ENCODE results near the gene ELAPOR1.
A peak's percentile ranks its signal among the peaks of the same experiment; 100 is the strongest.

Gene ELAPOR1

DNA sequence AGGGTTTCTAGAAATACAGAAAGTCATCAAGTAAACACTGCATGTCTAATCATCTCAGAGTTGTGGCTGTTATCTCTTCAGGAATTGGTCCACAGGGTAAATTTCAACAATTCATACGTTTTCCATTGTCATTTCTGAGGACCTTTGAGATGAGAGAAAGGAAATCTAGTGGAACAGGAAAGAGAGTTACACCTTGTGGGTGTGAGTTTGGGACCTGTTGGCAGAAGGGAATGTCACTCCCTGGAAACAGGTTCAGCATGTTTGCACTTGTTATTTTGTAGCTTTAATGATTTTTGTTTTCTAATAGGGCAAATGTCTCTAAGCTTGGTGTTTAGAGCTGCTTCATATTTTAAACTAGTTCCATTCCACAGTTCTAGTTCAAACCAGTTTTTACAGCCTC lies 17.8 kb upstream of the ELAPOR1 start:
- no peak for DNase-seq (ENCODE audit: low read depth in 1 of 2, low spot score in 1 of 2)

DNA sequence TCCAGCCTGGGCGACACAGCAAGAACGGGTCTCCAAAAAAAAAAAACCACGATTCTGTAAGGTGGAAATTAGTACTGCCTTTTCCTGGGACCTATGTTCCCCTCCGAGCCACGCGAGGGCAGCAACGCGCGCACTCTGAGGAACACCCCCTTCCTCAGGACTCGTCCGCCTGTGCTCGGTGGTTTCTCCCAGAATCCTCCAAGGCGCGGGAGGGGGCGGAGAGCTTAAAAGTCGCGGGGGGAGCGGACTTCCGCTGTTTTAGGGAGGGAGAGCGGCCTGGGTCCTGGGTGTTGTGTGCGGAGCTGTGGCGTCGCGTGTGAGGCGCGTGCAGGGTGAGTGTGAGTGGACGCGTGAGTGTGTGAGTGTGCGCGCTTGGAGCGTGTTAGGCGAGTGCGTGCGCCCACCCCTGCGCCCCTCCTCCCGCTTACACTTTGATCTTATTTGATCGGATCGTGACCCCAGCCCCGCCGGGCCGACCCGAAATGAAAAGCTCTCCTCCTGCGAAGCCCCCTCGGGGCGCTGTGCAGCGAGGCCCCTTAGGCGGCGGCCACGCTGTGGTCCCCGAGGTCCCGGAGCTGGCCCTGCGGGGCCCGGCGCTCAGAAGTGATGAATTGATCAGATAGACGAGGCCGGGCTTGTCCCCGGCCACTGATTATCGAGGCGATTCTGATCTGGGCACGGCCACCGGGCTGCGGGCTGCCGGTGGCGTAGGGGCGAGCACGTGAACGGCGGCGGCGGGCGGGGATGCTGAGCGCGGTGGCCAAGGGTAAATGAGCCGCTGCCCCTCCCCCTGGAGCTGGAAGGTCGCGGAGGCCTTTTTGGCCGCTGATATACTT lies 13.8 kb upstream of the ELAPOR1 start:
- DNase-seq (ENCODE audit: low read depth in 1 of 2, low spot score in 1 of 2), result peak; percentile 96

DNA sequence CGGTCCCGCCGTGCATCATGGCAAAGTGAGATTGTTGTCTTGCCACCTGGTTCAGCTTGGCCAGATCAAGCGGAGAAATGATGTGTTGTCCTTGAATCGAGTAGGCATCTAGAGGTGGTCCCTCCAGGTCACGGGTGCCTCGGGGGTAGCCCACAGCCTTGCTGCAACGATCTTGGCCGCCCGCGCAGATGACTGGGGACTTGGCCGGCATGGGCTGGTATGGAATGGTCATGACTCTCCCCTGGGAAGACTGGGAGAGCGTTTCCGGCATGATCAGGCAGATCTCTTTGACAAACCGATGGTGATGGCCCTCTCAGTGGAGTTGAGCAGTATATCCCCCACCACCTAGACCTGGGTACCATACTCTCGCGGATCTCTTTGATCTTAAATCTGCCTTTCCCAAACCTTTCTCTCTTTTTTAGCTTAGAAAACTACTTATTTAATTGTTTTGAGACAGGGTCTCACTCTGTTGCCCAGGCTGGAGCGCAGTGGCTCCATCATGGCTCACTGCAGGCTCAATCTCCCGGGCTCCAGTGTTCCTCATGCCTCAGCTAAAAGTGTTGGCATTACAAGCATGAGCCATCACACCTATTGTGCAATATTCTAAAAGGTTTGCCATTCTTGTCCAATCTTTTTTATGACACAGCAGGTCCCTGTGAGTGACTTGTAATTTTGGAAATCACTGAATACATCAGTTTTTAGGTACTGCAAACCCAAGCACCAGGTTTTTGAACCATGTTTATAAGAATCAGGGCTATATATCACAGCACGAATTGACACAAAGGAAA lies 9.4 kb upstream of the ELAPOR1 start:
- no peak for DNase-seq (ENCODE audit: low read depth in 1 of 2, low spot score in 1 of 2)

DNA sequence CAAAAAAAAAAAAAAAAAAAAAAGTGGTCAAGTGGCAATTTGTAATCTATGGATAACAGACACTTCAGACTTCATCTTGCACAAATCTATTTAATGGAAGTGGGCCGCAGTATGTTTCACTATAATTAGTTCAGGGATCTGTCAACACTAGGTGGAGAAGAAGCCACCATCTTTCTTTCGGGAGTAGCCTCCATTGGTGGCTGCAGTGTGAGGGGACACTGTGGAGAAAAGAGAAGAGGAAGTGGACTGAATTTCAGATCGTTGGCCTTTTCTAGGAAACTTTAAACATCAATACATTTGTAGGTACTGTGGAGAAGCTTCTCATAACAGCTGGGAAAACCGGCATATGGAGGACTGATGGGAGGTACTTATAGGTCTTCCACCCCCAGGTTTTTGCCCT lies 8.0 kb upstream of the ELAPOR1 start:
- DNase-seq (ENCODE audit: low read depth in 1 of 2, low spot score in 1 of 2), result no peak

DNA sequence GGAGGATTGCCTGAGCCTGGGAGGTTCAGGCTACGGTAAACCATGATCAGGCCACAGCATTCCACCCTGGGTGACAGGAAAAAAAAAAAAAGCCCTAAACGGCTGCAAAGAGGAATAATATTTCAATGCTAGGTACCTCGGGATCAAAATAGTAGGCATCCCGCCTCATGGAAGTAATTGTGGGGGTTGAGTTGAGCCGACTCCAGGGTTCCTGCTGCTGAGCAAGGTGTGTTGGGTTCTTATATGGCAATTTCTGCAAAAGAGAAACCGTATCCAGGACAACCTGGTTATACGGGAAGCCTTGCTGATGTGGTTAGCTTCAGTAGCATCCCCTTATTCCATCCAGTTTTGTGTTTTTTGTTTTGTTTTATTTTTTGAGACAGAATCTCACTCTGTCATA lies 6.1 kb upstream of the ELAPOR1 start:
- DNase-seq (ENCODE audit: low read depth in 1 of 2, low spot score in 1 of 2), result no peak

- DNase-seq (ENCODE audit: low read depth in 1 of 2, low spot score in 1 of 2), result no peak
Observed at GRCh38 chr1:109109906-109110305, 4.0 kb upstream of the ELAPOR1 start.

DNA sequence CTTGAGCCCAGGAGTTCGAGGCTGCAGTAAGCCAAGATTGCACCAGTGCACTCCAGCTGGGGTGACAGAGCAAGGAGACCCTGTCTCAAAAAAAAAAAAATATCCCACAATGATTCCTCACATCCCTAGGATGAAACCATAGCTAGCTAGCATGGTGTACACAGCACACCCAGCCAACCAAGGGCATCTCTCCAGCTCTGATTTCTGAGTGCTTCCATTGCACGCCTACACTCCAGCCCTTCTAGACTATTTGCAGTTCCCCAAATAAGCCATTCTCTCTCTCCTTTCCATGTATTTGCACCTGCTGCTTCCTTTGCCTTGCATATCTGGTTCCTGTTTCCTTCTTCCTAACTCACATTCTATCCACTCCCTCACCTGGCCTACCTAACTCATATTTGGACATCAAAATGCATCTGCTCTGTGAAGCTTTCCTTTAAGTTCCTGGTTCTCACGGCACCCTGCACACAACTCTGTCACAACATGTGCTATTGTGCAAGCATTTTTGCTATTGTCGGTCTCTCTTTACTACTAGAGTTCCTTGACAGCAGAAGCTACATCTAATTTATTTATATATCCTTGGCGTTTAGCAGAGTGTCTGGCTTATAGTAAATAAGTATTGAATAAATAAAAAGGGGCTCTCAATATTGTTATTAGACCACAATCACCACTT lies 2.4 kb upstream of the ELAPOR1 start:
- DNase-seq (ENCODE audit: low read depth in 1 of 2, low spot score in 1 of 2), result no peak

DNA sequence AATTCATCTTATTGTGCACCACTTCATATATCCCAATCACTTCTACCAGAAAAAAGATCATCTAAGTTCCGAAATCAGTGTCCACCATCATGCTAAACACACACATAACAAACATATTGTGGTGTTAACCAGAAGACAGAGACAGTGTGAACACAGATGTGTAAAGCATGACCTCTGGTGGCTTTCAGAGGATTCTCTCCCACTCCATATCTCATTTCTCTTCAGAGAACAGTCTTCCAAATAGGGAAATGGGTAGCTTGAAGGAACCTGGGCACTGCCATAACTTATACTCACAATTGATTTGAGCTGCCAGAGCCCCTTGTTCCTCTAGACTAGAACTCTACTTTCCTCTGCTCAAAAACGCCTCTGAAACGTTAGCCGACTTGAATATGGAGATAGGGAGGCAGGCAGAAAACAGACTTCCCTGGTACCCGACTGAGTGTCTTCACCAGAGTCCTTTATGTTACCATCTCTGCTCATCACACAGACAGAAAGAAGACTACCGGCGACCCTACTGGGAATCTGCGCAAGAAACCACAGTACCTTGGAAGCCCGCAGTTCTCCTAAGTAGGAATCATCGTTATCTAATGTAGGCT lies 1.8 kb upstream of the ELAPOR1 start:
- DNase-seq (ENCODE audit: low read depth in 1 of 2, low spot score in 1 of 2), result no peak

GRCh38 chr1:109112652-109113285 lies 1.1 kb upstream of the ELAPOR1 start:
- peak; percentile 79 to 84 for DNase-seq (ENCODE audit: low read depth in 1 of 2, low spot score in 1 of 2)

- DNase-seq (ENCODE audit: low read depth in 1 of 2, low spot score in 1 of 2), result no peak
Observed at GRCh38 chr1:109114342-109114674, 393 bp downstream of the ELAPOR1 start.

- no peak for DNase-seq (ENCODE audit: low read depth in 1 of 2, low spot score in 1 of 2)
Observed at GRCh38 chr1:109115685-109116084, 1.8 kb downstream of the ELAPOR1 start.

DNA sequence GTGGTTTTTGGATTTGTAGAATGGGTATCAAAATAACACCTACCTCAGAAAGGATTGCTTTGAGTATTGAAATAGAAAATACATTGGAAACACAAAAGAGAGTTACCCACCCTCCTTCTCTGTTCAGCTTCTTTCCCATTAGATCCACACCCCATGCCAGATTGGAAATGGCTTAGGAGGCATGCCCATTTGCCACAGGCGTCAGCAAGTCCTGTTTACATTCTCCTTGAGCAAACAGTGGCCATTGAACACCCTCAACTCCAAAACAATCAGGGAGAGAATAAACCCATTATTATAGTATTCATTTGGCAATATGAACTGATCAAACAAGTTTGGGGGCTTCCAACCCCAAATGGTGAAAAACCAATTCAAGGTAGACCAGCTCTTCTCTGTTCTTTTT lies 2.4 kb downstream of the ELAPOR1 start:
- no peak for DNase-seq (ENCODE audit: low read depth in 1 of 2, low spot score in 1 of 2)

DNA sequence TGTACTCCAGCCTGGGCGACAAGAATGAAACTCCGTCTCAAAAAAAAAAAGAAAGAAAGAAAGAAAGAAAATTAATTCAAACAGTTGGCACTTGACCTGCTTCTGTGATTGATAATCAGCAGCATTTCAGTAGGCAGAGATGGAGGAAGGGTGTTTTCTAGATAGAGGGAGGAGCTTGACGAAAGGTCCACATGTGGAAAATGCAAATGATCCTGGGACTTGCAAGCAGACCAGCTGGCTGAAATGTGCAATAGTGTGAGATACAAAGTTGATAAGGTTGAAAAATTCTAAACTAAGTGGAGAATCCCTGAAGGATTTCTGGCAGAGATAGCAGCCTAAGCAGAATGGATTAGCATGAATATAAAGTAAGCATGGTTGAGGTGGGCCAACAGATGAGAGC lies 4.2 kb downstream of the ELAPOR1 start:
- DNase-seq (ENCODE audit: low read depth in 1 of 2, low spot score in 1 of 2), result no peak

- DNase-seq (ENCODE audit: low read depth in 1 of 2, low spot score in 1 of 2), result no peak
Observed at GRCh38 chr1:109120356-109120755, 6.4 kb downstream of the ELAPOR1 start.

DNA sequence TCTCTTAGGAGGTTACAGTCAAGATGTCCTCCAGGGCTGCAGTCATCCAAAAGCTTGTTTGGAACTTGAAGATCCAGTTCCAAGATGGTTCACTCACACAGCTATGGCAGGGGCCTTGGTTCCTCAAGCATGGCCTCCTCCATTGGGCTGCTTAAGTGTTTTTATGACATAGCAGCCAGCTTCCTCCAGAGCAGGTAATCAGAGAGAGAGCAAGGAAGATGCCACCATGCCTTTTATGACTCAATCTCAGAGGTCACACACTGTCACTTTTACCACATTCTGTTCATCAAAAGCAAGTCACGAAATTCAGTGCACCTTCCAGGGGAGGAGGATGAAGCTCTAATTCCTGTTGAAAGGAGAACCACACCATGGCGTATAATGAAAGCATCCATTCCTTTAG lies 17.1 kb downstream of the ELAPOR1 start:
- DNase-seq (ENCODE audit: low read depth in 1 of 2, low spot score in 1 of 2), result no peak

DNA sequence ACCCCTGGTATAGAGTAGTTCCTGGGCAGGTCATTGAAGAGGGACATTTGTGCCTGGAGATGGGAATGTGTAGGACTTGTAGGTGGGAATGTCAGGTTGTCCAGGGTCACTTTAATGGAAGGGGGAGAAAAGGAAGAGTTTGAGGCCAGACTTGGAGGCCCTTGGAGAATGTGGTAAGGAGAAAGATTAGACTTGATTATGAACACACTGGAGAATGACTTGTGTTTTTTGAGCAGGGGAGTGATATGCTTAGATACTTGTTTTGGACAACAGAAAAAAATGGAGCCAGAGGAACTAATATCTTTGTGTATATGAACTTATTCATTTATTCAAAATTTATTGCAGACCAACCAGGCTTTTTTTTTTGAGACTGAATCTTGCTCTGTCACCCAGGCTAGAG lies 17.9 kb downstream of the ELAPOR1 start:
- no peak for DNase-seq (ENCODE audit: low read depth in 1 of 2, low spot score in 1 of 2)

GRCh38 chr1:109133002-109133706 lies 19.2 kb downstream of the ELAPOR1 start:
- DNase-seq (ENCODE audit: low read depth in 1 of 2, low spot score in 1 of 2), result no peak

GRCh38 chr1:109133815-109134214 lies 19.9 kb downstream of the ELAPOR1 start:
- no peak for DNase-seq (ENCODE audit: low read depth in 1 of 2, low spot score in 1 of 2)

DNA sequence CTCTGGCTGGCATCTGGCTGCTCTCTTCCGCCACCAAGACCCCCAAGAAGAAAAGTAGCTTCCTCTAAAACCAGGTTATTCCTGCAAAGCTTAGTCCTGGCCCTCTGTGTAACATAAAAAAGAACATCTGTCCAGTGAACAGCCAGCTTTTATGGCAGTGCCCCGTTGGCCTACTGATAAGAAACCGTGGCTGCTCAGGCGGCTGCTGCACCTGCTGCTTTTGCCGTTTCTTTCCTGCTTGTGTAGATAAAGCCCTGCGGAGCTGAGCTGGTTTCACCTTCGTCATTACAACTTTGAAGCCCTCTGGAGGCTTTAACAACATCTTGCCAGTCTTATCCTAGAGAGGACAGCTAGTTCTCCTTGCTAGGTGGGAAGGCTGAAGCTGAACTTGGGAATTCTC lies 20.5 kb downstream of the ELAPOR1 start:
- DNase-seq (ENCODE audit: low read depth in 1 of 2, low spot score in 1 of 2), result no peak

- no peak for DNase-seq (ENCODE audit: low read depth in 1 of 2, low spot score in 1 of 2)
Observed at GRCh38 chr1:109135940-109136339, 22.0 kb downstream of the ELAPOR1 start.

- no peak for DNase-seq (ENCODE audit: low read depth in 1 of 2, low spot score in 1 of 2)
Observed at GRCh38 chr1:109136766-109137165, 22.9 kb downstream of the ELAPOR1 start.

All from activated T-helper 1 cell treated with anti-CD3 and anti-CD28 coated beads, Interleukin-2, amount 50 U/mL, for 16 hours (primary cell).